HepG2 (cell line): ENCODE measurements around the gene ORM1.

Experiments
- DMTF1 ChIP-seq: sonication (generic); formaldehyde crosslinking; IDR thresholded peaks from 2 replicates; pipeline ENCODE4 v1.4.0; 2020; ENCODE audit warnings: mild to moderate bottlenecking, missing genetic modification reagents
- HNF4A ChIP-seq: sonication (generic); formaldehyde crosslinking; IDR thresholded peaks from 2 replicates; pipeline ENCODE4 v1.4.0; 2020; ENCODE audit warnings: missing genetic modification reagents
- ZBTB1 ChIP-seq: sonication (generic); formaldehyde crosslinking; IDR thresholded peaks from 2 replicates; pipeline ENCODE4 v1.4.0; 2020; ENCODE audit warnings: missing genetic modification reagents, borderline replicate concordance

GRCh38 chr9:114278356-114278755 is 44.5 kb upstream of the ORM1 start:
- TF ChIP-seq HNF4A (CRISPR knock-in tag): no peak
- TF ChIP-seq DMTF1: no peak
- TF ChIP-seq ZBTB1 (CRISPR knock-in tag): no peak
